Stomach (tissue), 4 donors: ENCODE measurements around the gene B3GNT9.

Experiments used
- CTCF ChIP-seq, 7 experiments: fragments of 450-650 bp in 4 of 7; fragments of 200-600 bp in 3 of 7; sonication (generic) in 3 of 7; IDR thresholded peaks; one replicate each; pipeline ENCODE4 v1.5.1; 2016 to 2019; ENCODE audit warnings: antibody characterized with exemption in 7 of 7, control low read depth in 2 of 7, mild to moderate bottlenecking in 1 of 7
- POLR2AphosphoS5 ChIP-seq, 3 donors: sonication (generic); formaldehyde crosslinking; IDR thresholded peaks; one replicate each; pipeline ENCODE4 v1.6.1; 2016; ENCODE audit warnings: antibody characterized with exemption in 3 of 3

DNA sequence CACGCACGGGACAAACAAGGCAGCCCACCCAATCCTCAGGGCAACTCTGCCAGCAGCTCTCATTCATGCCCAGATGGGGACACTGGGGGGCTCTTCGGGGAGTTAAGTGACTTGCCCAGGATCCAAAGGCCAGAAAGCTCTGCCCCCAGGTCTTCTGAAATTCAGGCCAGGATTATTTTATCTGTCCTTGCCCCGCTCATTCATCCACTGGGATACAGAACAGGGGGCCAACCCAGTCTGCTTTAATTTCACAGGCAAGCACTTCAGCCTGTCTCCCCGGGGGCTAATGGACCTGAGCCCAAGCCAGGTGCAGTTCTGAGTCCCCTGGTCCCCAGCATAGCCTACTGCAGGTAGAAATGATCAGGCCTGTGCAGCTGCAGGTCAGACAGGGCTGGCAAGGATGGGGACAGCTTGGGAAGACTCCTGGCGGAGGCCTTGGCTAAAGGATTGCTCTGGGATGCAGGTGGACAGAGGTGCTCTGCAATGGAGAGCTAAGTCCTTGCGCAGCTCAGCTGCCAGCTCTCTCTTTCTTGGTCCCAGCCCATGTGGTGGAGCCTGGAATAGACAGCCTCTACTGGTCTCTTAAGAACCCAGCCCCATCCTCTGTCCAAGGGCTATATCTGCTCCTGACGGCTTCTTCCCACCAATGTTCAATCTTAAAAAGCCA, 766 bp upstream of the B3GNT9 start:
- TF ChIP-seq POLR2AphosphoS5 (IDR thresholded peaks at IDR 0.05) = no peak
- no peak for TF ChIP-seq CTCF (IDR thresholded peaks at IDR 0.05)
